Coronary artery (tissue), 2 donors: ENCODE data around the gene IQCF6.

Experiments used
- DNase-seq: peaks from one replicate; pipeline ENCODE4 v3.0.0-alpha.2; 2017; ENCODE audit warnings: low spot score
- H3K27ac ChIP-seq, 2 donors: fragments of 200-600 bp; sonication (generic); one replicate each; pipeline ENCODE4 v1.5.1; 2016 to 2019
- H3K4me3 ChIP-seq: fragments of 200-600 bp; sonication (generic); 2 replicates; pipeline ENCODE4 v1.5.1; 2016; ENCODE audit warnings: mild to moderate bottlenecking, moderate library complexity
- CTCF ChIP-seq: fragments of 200-600 bp; sonication (generic); IDR thresholded peaks from one replicate; pipeline ENCODE4 v1.5.1; 2019; ENCODE audit warnings: antibody characterized with exemption

IQCF6 gene

DNA sequence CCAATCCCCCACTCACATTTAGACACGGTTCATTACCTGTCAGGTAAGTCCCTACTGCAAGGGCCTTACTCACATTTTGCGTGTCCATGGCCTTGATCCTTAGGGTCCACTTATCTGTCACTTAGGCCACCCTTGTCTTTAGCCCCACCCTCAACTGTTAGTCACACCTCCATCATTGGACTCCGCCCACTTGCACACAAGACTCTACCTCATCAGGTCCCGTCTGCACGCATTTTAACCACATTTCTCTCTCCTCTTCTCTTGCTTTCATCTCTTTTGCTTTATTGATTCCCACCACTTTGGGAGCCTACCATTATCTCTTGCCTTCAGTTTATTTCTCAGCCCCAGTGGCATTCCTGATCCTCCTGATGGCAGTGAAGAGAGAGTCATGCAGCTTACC, at the start of gene IQCF6:
Gene IQCF6 (minus strand): TSS at position 101 of the 400 bp plus-strand sequence. CDS start 13 bp downstream, at position 88.
- TF ChIP-seq CTCF = no peak
- no peak within 1 kb of the TSS for H3K27ac ChIP-seq
- no peak for DNase-seq
- no peak within 1 kb of the TSS for H3K4me3 ChIP-seq

- DNase-seq = no peak
- no peak overlapping the region for H3K27ac ChIP-seq
- no peak overlapping the region for H3K4me3 ChIP-seq
- no peak for TF ChIP-seq CTCF
Measured at GRCh38 chr3:51828297-51828696, 49.3 kb upstream of the IQCF6 start.

DNA sequence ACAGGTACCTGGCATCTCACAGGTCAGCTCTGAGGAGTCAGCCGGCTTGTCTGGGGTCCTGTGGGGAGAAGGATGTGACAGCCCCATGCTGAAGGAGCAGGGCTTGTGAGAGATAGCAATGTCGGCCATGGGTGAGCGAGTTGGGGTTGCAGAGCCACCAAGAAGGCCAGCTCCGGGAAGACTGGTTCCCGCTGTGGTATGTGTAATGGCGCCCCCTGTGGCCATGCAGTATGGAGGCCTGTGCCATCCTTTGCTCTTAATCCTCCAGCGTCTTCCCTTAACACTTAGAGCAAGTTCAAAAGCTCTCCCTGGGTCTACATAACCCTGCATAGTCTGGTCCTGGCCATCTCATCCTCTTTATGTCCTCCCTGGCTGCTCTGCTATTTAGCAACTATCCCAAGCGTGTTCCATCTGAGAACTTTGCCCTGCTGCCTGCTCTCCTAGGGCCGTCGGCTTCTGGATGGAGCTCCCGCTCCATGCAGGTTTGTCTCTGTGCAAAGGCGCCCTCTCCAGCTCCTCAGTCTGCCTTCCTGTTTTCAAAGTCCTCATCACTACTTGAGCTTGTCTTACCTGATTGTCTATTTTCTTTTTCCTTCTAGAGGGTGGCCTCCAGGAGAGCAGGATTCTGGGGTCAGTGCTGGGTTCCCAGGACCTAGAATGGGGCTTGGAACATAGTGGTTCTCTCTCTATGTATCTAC, 40.8 kb upstream of the IQCF6 start:
- DNase-seq = no peak
- H3K4me3 ChIP-seq = no peak overlapping the region
- TF ChIP-seq CTCF = no peak
- no peak overlapping the region for H3K27ac ChIP-seq

GRCh38 chr3:51819151-51819550, 40.1 kb upstream of the IQCF6 start:
- no peak for DNase-seq
- no peak for TF ChIP-seq CTCF
- H3K27ac ChIP-seq = no peak overlapping the region

DNA sequence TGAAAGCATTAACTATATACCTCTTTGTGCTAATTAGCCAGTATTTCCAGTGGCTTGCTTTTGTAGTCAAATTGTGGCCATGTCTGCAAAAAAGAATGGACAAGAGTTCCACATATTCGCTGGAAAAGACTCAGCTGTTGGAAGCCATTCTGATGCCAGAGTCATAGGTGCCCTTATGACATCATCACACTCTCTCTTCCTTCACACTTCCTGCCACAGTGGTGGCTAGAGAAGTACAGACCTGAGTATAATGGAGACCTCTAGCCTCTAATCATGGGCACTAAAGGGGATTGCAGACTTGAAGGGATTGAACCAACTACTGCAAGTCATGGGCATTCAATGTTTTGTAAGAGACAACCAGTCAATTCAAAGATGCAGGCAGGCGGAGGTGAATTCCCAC, 38.3 kb upstream of the IQCF6 start:
- no peak overlapping the region for H3K27ac ChIP-seq
- TF ChIP-seq CTCF = no peak
- no peak for DNase-seq
- H3K4me3 ChIP-seq = no peak overlapping the region

More at GRCh38 chr3:51819151-51819550, 40.1 kb upstream of the IQCF6 start:
- H3K4me3 ChIP-seq = no peak overlapping the region

- TF ChIP-seq CTCF = no peak
- no peak for DNase-seq
- H3K27ac ChIP-seq = no peak overlapping the region
- H3K4me3 ChIP-seq = no peak overlapping the region
Measured at GRCh38 chr3:51816723-51817122, 37.7 kb upstream of the IQCF6 start.

DNA sequence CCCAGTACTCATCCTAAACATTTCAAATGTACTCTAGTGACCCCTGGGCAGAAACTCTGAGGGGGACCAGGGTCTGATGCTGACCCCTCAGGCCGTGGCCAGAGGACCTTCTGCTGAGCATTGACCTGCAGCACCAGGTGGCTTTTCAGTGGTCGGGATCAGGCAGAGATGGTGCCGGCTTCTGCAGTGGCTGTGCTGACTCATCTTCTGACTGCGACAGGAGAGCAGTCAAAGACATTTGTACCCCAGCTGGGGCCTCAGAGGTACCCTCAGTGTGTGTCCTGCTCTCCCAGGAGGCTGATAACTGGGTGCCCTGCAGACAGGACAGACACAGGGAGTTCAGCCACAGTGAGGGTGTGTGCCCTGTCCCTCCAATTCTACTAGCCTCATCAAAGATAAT, 36.6 kb upstream of the IQCF6 start:
- H3K27ac ChIP-seq = no peak overlapping the region
- no peak for TF ChIP-seq CTCF
- no peak for DNase-seq
- H3K4me3 ChIP-seq = no peak overlapping the region
